MV-4-11 (cell line): Measurements from ENCODE around the gene C9.
A peak's percentile ranks its signal among the peaks of the same experiment; 100 is the strongest.
"Not testable (repeated sequence)": the region's sequence is repeated elsewhere in the genome, so short reads cannot be mapped to it uniquely, and the experiment has no call there.

Experiments
- DNase-seq: peaks from one replicate; lab custom pipeline; 2025; lab: John Stamatoyannopoulos, UW

The C9 gene

DNA sequence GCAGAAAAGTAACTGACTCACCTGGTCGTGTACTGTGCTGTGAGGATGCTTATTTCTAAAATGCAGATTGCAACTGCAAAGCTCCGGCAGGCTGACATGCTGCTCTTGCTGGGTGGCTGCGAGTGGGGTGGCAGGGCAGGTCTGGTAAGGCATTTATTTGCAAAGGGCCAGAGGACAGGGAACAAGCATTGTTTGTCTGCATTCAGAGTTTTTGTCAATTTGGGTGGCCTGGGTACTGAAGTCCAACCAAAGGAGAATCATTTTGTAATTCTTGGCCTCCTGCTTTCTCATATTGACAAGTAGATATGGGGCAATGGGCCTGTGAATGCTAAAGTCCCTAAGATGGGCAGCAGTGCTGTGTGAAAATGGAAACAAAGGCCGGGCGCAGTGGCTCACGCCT lies at the start of gene C9:
TSS of gene C9 (minus strand) at position 129 of the 400 bp plus-strand sequence. CDS start at position 98, 31 bp downstream.
- no peak for DNase-seq

GRCh38 chr5:39413771-39414170 lies 49.5 kb upstream of the C9 start:
- DNase-seq, result no peak

GRCh38 chr5:39412721-39413394 lies 48.6 kb upstream of the C9 start:
- DNase-seq, result peak; percentile 18

GRCh38 chr5:39411985-39412384 lies 47.7 kb upstream of the C9 start:
- DNase-seq, result no peak

GRCh38 chr5:39411061-39411460 lies 46.8 kb upstream of the C9 start:
- peak; percentile 28 for DNase-seq

DNA sequence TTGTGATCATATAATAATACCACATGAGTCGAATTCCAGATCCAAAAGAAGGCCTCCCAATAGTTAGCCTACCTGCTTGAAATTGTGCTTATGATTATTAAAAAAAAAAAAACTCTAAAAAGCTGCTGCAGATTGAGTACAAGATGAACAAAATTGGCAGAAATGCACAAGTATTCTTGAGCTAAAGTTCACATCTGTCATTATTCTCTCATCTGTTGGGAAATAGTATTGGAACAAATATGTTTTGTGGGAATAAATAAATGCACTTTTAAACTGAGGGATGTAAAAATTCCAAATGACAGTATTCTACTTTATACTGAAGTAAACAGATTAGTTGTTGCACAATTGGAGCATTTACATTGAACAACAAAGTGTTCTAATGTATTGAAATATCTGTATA lies 44.7 kb upstream of the C9 start:
- DNase-seq, result no peak

- no peak for DNase-seq
Observed at GRCh38 chr5:39405083-39405843, 41.0 kb upstream of the C9 start.

DNA sequence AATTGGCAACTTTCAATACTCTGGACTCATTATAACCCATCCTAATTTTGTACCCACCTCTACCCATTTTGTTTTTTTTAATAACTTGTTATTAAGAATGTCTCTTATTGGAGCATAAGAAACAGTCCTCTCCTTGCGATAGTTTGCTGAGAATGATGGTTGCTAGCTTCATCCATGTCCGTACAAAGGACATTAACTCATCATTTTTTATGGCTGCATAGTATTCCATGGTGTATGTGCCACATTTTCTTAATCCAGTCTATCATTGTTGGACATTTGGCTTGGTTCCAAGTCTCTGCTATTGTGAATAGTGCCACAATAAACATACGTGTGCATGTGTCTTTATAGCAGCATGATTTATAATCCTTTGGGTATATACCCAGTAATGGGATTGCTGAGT lies 39.5 kb upstream of the C9 start:
- not testable (repeated sequence) for DNase-seq

DNA sequence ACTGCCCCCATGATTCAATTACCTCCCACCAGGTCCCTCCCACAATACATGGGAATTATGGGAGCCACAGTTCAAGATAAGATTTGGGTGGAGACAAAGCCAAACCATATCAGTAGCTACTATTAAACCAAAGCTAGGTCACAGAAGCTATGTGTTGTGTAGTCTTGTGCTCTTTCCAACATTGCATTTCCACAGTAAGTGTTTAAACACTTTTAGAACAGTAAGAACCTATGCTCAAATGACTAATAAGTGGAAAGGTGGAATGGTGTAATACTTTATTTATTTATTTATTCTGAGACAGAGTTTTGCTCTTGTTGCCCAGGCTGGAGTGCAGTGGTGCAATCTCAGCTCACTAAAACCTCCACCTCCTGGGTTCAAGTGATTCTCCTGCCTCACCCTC lies 37.8 kb upstream of the C9 start:
- DNase-seq, result not testable (repeated sequence)

- no peak for DNase-seq
Observed at GRCh38 chr5:39400713-39401578, 36.7 kb upstream of the C9 start.

GRCh38 chr5:39399135-39400036 lies 35.1 kb upstream of the C9 start:
- DNase-seq, result peak; percentile 97

- no peak for DNase-seq
Observed at GRCh38 chr5:39396843-39397242, 32.5 kb upstream of the C9 start.

DNA sequence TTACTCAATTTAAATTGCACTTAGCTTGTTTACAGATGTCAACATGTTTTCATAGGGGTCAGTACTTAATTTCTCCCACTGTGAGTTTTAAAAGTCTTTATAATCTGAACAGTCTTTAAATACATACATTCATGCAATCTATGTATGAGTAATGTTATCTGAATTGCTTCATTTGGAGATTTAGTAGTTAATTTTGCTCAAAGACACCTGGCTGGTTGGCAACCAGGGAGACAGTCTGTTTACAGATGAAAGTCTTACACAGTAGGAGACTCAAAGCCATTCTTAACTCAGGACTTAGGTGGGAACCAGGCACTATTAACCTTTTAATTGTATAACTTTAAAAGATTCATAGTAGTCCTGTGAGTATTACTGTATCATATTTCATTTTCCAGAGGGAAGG lies 31.2 kb upstream of the C9 start:
- DNase-seq, result no peak

- peak; percentile 4 for DNase-seq
Observed at GRCh38 chr5:39394946-39395345, 30.7 kb upstream of the C9 start.

DNA sequence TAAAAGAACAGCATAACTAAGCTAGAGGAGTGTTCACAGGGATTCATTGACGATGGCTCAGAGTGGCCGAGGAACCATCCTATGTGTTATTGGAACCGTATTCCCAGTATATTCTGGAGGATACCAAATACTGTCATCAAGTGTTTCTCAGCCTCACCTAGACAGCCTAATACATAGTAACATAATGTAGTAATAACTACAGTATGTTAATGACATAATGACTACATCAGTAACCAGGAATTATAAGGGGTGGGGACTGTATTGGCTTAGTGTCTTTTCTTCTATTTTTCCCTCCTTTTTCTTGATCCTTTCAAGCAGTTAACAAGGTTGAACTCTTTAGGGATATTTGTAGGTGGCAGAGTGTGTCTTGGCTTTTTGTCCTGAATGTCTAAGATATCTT lies 26.6 kb upstream of the C9 start:
- DNase-seq, result no peak

DNA sequence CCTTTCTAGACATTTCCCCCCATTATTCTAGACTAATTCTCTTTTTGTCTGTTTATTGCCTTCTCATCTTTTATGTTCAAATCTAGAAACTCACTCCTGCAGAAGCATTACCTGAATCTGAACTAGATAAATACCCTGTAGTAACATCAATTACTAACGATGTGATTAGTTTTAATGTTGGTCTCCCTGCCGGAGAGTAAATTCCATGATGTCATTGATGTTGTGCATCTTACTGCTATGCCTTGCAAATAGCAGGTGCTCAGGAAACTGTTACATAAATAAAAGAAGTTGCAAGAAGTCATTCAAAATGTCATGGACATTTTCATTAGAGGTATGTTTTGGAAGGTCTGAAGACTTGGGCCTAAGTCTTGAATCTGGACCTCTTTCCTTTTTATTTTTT lies 23.0 kb upstream of the C9 start:
- DNase-seq, result no peak

GRCh38 chr5:39384271-39384670 lies 20.0 kb upstream of the C9 start:
- DNase-seq, result no peak

GRCh38 chr5:39381376-39381775 lies 17.1 kb upstream of the C9 start:
- no peak for DNase-seq

DNA sequence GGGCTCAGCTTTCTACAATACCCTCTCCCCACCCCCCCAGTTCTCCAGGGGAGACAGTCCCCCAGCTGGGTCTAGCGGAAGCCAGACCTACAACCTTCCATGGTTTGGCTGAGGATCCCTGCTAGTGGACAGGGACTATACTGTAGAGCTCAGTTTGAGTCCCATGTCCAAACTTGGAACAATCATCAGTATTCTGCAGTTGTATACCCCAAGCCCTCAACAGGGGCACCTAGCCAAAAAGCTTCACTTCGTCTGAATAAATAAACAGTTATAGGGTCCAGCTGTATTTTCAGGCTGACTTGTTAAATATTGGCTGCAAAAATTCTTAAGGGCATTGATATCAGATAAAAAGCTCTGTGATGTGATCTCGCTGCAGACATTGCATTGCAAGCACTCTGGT lies 15.4 kb upstream of the C9 start:
- no peak for DNase-seq

DNA sequence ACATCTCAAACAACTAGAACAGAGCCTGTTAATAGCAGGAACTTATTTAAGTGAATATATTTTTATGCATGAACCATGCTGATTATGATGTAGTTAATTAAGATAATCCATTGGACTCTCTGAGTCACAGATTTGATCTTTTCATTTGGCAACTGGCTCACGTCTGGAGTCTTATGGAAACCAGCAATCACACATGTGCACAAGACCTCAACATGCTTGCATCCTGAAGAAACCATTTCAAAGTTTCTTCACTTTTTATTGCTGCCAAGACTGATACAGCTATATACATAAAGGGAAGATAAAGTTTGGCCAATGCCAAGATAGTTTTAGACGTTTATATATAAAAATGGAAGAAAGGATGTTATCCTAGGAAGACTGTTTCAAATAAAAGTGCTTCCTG lies 13.3 kb upstream of the C9 start:
- no peak for DNase-seq

DNA sequence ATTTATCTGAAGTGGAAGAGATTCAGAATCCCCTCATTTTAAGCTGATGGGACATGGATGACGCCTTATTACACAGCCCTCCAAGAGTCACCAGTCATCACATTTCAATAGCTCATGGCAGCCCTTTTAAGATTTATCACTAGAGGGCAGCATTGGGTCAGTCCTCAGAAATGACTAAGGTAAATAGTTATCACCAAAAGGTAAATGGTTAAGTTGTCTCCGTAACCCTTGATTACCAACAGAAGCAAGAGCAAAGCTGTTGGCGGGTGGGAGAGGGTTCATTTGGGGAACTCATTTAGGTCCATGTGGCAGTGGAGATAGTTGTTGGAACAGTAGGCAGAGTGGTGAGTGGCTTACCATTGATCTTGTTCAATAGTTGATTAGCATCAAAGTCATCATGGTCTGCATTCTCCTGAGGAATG lies 12.0 kb upstream of the C9 start:
- peak; percentile 43 for DNase-seq

GRCh38 chr5:39373791-39374190 lies 9.5 kb upstream of the C9 start:
- no peak for DNase-seq
